Measurements from ENCODE around the gene KDF1.

DNA sequence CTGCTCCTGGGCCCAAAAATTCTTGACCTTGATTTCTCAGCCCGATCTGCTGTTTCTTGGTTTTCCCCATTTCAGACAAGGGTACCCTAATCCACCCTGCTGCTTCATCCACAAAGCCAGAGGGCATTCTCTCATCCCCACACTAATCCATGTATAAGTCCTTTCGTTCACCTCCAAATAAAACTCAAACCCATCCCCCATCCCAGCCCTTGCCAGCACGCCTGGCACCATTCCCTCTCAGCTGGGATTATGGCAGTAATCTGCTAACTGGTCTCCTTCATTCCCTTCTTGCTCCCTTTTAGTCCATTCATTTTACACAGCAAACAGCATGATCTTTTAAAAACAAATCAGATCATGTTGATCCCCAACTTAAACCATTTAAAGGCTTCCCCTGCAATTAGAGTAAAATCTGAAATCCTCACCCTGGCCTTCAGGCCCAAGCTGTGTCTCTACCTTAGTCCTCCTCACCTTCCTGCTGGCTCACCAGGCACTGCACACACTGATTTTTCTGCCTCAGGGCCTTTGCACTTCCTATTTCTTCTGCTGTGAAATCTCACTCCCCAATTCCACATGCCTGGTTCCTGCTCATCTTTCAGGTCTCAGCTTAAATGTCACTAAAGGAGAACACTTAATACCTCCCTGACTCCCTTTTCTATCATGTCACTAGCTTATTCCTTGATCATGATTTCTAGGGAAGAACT is 21.0 kb upstream of the KDF1 start:
- TF ChIP-seq POLR2A (IDR thresholded peaks at IDR 0.05; ENCODE audit: low read length) (no peak), GATA1 (IDR thresholded peaks at IDR 0.05; ENCODE audit: low read depth, low read length) (no peak)
